Activated naive CD8-positive, alpha-beta T cell treated with anti-CD3 and anti-CD28 coated beads, Interleukin-2, amount 10 ng/mL, durations not matched to agents 7 days and 5 days (primary cell): ENCODE data around the gene PRKCH. TPM values are rescaled to one million over a fixed set of nuclear protein-coding genes. Genes with fewer than 3 reads are reported as not detected.

Experiments used
- ATAC-seq: fragments of 150-1000 bp; cut with Tn5 transposase; one replicate; pipeline ENCODE4 v1.10.0; 2021; ENCODE audit warnings: low read depth, moderate library complexity
- POLR2A ChIA-PET: fragments of 350-600 bp; sonication (Branson Sonifier 250); formaldehyde crosslinking; loops from one replicate; lab custom pipeline; 2021; ENCODE audit warnings: antibody characterized with exemption; lab: Charles Lee
- DNase-seq: peaks from one replicate; pipeline ENCODE4 v3.0.0; 2021
- H3K27ac Mint-ChIP-seq: one replicate; pipeline ENCODE4 v1.8.0; 2022; ENCODE audit warnings: mild to moderate bottlenecking, mixed read lengths
- H3K27me3 Mint-ChIP-seq: one replicate; pipeline ENCODE4 v1.8.0; 2022; ENCODE audit warnings: mild to moderate bottlenecking, moderate library complexity, mixed read lengths
- H3K36me3 Mint-ChIP-seq: one replicate; pipeline ENCODE4 v1.8.0; 2021; ENCODE audit warnings: mild to moderate bottlenecking, mixed read lengths
- H3K4me1 Mint-ChIP-seq: one replicate; pipeline ENCODE4 v1.8.0; 2021; ENCODE audit warnings: mixed read lengths
- H3K4me3 Mint-ChIP-seq: one replicate; pipeline ENCODE4 v1.8.0; 2022; ENCODE audit warnings: mild to moderate bottlenecking, moderate library complexity, mixed read lengths
- H3K9me3 Mint-ChIP-seq: one replicate; pipeline ENCODE4 v1.8.0; 2021; ENCODE audit warnings: mixed read lengths
- total RNA-seq, 2 experiments: library from RNA; stranded (reverse); gene quantifications; one replicate each; pipeline ENCODE4 v1.2.3, GENCODE V29; 2021

The PRKCH gene
- total RNA-seq, 2 experiments from 2014 or later = 318 TPM

DNA sequence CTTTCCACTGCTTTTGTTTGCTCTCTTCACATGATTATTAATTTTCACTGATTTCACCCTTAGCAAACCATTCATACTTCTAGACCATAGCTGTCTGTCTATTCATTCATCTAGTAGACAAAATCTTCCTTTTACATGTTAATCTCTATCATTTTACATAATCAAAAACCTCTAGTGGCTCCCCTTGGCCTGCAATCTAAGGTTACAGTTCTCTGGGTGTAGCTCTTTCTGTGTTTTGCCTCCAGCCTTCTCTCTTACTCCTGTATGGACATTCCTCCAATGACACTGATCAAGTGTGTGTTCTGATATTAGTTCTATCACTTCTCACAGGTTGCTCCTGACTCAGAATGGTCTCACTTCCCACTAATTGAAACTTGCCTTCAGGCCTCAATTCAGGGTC, 56.4 kb downstream of the PRKCH start:
- peaks cover 72% of the 10 kb centered on the region for H3K4me1 Mint-ChIP-seq
- no peaks in the 10 kb centered on the region for H3K27me3 Mint-ChIP-seq
- no peak for ATAC-seq
- peak overlapping the region; percentile 12 for H3K4me3 Mint-ChIP-seq
- H3K9me3 Mint-ChIP-seq = peaks cover 21% of the 10 kb centered on the region
- DNase-seq = no peak
- POLR2A ChIA-PET = interaction anchor here (0.6 to 1.4 kb wide), 3 partner anchors 39 to 324 kb away, joined by 3 to 4 read pairs (median 3); no protein-coding TSS in a partner anchor
- peaks cover 65% of the 10 kb centered on the region for H3K36me3 Mint-ChIP-seq
- peak overlapping the region; percentile 22 for H3K27ac Mint-ChIP-seq

DNA sequence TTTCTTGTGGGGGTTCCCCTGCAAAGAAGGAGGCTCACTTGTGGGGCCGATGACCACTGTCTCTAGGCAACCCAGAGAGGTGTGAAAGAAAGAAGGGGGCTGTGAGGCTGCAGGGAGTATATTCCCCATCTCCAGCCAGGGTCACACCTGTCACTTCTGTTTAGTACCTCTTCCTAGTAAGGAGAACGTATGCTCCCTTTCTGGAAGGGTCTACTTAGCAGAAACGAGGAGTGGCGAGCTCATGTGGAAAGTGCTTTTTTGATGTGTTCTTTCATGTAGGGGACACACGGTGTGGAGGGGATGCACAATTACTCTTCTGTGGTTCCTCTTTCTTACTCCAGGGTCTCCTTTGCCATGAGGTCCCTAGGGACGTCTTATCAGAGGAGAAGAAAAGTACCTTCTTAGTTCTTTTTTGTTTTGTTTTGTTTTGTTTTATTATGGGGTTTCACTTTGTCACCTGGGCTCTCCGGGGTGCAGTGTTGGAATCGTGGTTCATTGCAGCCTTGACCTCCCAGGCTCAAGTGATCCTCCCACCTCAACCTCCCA, 58.3 kb downstream of the PRKCH start:
- H3K27ac Mint-ChIP-seq = peak overlapping the region; percentile 72
- H3K36me3 Mint-ChIP-seq = peaks cover 48% of the 10 kb centered on the region
- ATAC-seq (peak; percentile 38), DNase-seq (no peak)
- peaks cover 77% of the 10 kb centered on the region for H3K4me1 Mint-ChIP-seq
- POLR2A ChIA-PET = interaction anchor here (0.6 to 1.0 kb wide), 3 partner anchors 21 to 48 kb away, joined by 3 to 4 read pairs (median 4); no protein-coding TSS in a partner anchor
- no peaks in the 10 kb centered on the region for H3K27me3 Mint-ChIP-seq
- H3K4me3 Mint-ChIP-seq = peak overlapping the region; percentile 73
- peaks cover 13% of the 10 kb centered on the region for H3K9me3 Mint-ChIP-seq

DNA sequence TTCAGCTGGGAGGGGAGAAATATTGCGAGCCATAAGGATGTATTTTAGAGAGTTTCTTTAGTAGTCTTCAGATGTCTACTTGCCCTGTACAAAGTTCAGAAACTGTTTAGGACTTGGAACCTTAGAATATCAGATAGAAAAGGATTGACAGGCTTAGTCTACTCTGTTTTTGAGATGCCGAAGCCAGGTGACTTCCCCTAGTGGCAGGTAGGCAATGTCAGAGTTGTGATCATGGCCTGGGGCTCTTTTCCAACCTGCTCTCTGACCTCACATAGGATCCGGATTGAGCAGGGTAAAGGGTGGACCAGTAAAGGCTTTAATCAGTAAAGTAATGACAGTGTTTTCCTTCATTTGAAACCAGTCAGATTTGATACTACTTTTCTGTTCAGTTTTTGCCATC, 59.6 kb downstream of the PRKCH start:
- H3K36me3 Mint-ChIP-seq = peaks cover 38% of the 10 kb centered on the region
- no peak for ATAC-seq
- peak overlapping the region; percentile 25 for H3K4me3 Mint-ChIP-seq
- no peak for DNase-seq
- POLR2A ChIA-PET = no interaction called here
- H3K9me3 Mint-ChIP-seq = peaks cover 5% of the 10 kb centered on the region
- peaks cover 68% of the 10 kb centered on the region for H3K4me1 Mint-ChIP-seq
- H3K27ac Mint-ChIP-seq = peak overlapping the region; percentile 44
- H3K27me3 Mint-ChIP-seq = no peaks in the 10 kb centered on the region

DNA sequence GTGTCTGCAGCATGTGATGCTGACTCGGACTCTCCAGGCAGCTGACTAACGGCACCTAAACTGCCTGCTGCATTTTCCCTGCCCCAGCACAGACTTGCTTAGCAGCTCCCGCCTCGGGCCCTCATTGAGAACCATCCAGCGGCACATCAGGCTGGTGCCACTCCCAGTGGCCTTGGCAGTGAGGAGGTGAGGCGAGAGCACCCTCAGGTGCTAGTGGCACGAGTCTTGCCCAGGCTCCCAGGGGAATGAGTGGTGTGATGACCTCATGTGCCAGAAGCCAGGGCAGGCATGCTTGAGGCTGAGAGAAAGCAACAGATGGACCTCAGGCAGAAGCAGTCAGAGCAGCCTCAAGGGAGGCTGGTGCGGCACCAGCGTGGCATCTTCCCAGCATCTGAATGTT, 60.2 kb downstream of the PRKCH start:
- no peaks in the 10 kb centered on the region for H3K27me3 Mint-ChIP-seq
- H3K27ac Mint-ChIP-seq = peak overlapping the region; percentile 44
- ATAC-seq = no peak
- H3K36me3 Mint-ChIP-seq = peaks cover 32% of the 10 kb centered on the region
- H3K4me3 Mint-ChIP-seq = no peak overlapping the region
- H3K4me1 Mint-ChIP-seq = peaks cover 63% of the 10 kb centered on the region
- no peak for DNase-seq
- peaks cover under 1% of the 10 kb centered on the region for H3K9me3 Mint-ChIP-seq
- POLR2A ChIA-PET = interaction anchor here (1.3 kb wide), 1 partner anchor 60 kb away, joined by 4 read pairs; the partner anchor contains the start of gene PRKCH

DNA sequence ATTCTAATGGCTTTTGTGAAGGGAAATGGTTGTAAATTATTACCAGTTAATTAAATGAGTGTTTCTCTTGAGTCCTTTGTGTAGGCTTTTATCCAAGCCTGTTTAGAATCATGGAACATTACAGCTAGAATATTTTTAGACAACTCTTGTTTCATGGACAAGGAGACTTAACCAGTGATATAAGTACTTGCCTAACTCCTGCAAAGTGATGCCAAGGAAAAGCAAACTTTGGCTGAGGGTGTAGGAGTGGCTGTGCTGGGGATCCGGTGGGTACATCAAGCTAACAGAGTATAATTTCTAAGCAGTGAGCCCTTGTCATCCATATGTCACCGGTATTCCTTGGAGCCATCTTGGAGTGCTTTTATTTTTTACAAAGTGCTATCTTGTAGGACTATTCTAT, 61.5 kb downstream of the PRKCH start:
- Mint-ChIP-seq H3K36me3 (peaks cover 21% of the 10 kb centered on the region), H3K27ac (no peak overlapping the region), H3K27me3 (no peaks in the 10 kb centered on the region), H3K4me3 (no peak overlapping the region), H3K4me1 (peaks cover 52% of the 10 kb centered on the region), H3K9me3 (no peaks in the 10 kb centered on the region)
- no peak for DNase-seq
- no peak for ATAC-seq
- POLR2A ChIA-PET = interaction anchor here (1.1 to 1.3 kb wide), 2 partner anchors 52 to 61 kb away, joined by 3 to 4 read pairs; partner anchors contain the start of gene PRKCH

DNA sequence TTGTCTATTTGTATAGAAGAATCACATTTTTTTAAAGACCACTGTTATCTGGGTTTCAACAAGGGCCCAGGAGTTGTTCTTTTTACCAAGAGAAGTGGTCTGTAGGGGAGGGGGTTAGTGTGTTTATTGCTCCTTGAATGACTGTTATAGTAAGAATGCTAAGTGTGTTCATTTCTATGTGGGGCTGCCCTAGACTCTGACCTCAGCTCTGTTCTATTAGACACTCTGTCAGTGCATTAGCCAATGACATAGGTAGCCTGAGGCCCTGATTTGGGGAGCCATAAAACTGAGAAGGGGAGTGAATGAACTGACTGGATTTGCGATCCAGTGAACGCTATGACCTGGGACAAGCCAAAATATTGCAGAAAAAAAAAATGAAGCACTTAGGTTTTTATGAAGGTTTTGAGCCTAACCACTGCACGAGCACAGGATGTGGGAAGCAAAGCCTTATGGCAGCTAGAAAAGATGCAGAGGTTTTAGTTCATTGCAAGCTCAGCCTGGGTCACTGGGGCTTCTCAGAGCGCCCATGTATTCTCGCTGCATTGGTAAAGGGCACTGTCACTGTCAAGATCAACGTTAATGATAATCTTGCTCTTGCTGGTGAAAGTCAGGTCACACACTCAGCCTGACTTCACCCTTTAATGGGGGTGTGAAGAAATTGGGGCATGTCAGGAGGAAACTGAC, 63.8 kb downstream of the PRKCH start:
- H3K36me3 Mint-ChIP-seq = peaks cover 8% of the 10 kb centered on the region
- ATAC-seq (peak; percentile 55), DNase-seq (peak; percentile 60)
- H3K4me1 Mint-ChIP-seq = peaks cover 36% of the 10 kb centered on the region
- POLR2A ChIA-PET = interaction anchor here (0.6 to 2.9 kb wide), 14 partner anchors 10 to 69 kb away, joined by 3 to 19 read pairs (median 6); partner anchors contain the start of gene PRKCH
- H3K27ac Mint-ChIP-seq = no peak overlapping the region
- H3K27me3 Mint-ChIP-seq = no peaks in the 10 kb centered on the region
- no peaks in the 10 kb centered on the region for H3K9me3 Mint-ChIP-seq
- no peak overlapping the region for H3K4me3 Mint-ChIP-seq

DNA sequence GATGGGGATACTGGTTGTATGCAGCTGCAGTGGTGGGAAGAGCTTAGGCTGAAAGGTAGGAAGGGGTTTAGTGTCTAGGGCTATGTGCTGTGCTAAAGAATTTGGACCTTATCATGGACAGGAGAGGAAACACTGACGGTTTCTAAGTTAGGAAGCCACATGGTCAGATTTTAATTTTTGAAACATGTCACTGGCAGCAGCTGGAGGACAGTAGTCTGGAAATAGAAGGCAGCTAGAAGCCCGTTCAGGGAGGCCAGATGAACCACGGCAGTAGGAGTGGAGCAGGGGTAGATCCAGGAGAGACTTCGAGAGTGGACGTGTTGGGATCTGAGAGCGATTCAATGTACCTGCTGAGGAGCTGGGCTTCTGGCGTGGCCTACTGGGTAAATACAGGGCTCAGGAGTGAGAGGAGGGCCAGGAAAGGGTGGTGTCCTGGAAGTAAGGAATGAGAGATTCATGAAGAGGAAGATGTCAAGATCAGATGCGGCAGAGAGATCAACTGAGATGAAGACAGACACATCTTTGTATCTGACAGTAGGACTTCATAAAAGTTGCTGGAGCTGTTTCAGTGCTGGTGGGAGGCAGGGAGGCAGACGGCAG, 64.9 kb downstream of the PRKCH start:
- Mint-ChIP-seq H3K36me3 (peaks cover 10% of the 10 kb centered on the region), H3K4me3 (no peak overlapping the region), H3K27me3 (no peaks in the 10 kb centered on the region), H3K27ac (no peak overlapping the region), H3K9me3 (no peaks in the 10 kb centered on the region), H3K4me1 (peaks cover 33% of the 10 kb centered on the region)
- DNase-seq (no peak), ATAC-seq (no peak)
- POLR2A ChIA-PET = interaction anchor here (0.9 to 2.9 kb wide), 11 partner anchors 10 to 66 kb away, joined by 3 to 19 read pairs (median 6); partner anchors contain the start of gene PRKCH

DNA sequence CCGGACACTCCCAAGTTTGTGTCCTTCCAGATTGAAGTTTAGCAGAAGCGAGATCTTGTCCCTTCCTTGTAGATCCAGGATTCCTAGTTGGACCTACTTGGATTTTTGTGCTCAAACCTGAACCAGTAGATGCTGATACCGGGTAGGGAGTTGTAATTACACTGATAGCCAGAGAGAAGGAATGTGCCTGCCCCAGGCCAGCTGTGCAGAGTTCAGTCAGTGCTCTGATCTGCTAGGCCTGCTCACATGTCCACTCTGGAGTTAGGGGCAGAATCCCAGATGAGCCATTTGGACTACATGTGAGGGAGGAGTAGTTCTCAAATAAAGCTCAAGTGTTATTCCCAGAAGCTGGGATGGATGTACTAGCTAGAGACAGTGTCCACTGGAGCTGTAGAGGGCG, 65.7 kb downstream of the PRKCH start:
- H3K4me1 Mint-ChIP-seq = peaks cover 36% of the 10 kb centered on the region
- ATAC-seq (no peak), DNase-seq (no peak)
- no peaks in the 10 kb centered on the region for H3K9me3 Mint-ChIP-seq
- no peaks in the 10 kb centered on the region for H3K27me3 Mint-ChIP-seq
- H3K36me3 Mint-ChIP-seq = peaks cover 15% of the 10 kb centered on the region
- POLR2A ChIA-PET = interaction anchor here (0.5 to 4.3 kb wide), 7 partner anchors 8 to 117 kb away, joined by 3 to 29 read pairs (median 6); no protein-coding TSS in a partner anchor
- H3K27ac Mint-ChIP-seq = no peak overlapping the region
- no peak overlapping the region for H3K4me3 Mint-ChIP-seq

DNA sequence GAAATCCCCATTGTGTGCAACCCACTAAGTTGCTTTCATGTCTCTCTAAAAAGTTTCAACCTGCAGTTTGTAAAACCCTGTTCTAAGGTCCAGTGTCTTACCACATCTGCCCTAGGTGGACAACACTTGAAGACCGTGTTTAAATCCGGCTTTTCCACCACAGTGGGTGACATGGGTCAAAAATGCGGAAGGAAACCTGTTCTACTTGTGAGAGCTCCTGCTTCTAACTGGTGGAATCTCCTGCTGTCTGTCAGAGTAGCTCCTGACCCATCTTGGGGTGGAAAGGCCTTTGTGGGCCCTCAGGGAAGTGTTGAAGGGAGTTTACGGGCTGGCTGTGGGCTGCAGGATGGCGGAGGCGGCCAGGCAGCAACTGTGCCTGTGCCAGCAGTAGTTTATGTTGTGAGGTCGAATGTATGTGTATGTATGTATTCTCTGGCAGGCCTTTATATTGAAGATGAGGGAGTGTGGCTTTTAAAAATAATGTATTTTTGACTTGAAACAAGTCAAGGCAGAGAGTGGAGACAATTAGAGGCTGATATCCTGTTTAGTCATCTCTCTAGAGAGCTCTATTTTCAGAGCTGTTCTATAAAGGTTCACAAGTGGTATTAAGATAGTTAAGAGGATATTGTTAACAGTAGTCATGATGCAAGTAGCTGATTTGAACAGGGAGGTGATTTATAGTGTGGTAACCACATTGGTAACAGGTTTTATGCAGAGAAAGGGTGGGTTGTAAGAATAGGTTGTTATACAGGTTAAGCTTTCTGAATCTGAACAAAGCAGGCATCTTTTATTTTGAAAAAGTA, 67.0 kb downstream of the PRKCH start:
- Mint-ChIP-seq H3K4me1 (peaks cover 40% of the 10 kb centered on the region), H3K27me3 (no peaks in the 10 kb centered on the region), H3K27ac (no peak overlapping the region), H3K36me3 (peaks cover 26% of the 10 kb centered on the region), H3K9me3 (no peaks in the 10 kb centered on the region), H3K4me3 (no peak overlapping the region)
- peak; percentile 53 for DNase-seq
- POLR2A ChIA-PET = interaction anchor here (0.6 to 4.3 kb wide), 17 partner anchors 10 to 307 kb away, joined by 3 to 29 read pairs (median 6); partner anchors contain the start of genes HIF1A and PRKCH
- ATAC-seq = peak; percentile 60

DNA sequence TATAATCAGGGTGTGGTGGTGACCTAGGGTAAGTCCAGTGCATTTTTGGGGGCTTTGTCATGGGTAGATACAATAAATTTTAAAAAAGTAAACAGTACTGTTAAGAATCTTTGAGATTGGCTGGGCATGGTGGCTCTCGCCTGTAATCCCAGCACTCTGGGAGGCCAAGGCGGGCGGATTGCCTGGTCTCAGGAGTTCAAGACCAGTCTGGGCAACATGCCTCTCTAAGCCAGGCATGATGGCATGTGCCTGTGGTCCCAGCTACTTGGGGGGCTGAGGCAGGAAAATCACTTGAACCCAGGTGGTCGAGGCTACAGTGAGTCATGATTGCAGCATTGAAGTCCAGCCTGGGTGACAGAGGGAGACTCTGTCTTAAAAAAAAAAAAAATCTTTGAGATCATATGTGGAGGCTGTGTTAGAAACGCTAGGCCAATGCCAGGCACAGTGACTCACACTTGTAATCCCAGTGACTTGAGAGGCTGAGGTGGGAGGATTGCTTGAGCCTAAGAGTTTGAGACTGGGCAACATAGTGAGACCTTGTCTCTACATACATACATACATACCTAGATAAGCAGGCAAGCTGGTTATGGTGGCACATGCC, 67.7 kb downstream of the PRKCH start:
- Mint-ChIP-seq H3K36me3 (peaks cover 30% of the 10 kb centered on the region), H3K27me3 (no peaks in the 10 kb centered on the region), H3K27ac (no peak overlapping the region), H3K4me1 (peaks cover 39% of the 10 kb centered on the region), H3K9me3 (no peaks in the 10 kb centered on the region), H3K4me3 (no peak overlapping the region)
- no peak for DNase-seq
- POLR2A ChIA-PET = interaction anchor here (0.6 to 4.3 kb wide), 17 partner anchors 11 to 306 kb away, joined by 3 to 29 read pairs (median 5); partner anchors contain the start of genes HIF1A and PRKCH
- ATAC-seq = no peak

DNA sequence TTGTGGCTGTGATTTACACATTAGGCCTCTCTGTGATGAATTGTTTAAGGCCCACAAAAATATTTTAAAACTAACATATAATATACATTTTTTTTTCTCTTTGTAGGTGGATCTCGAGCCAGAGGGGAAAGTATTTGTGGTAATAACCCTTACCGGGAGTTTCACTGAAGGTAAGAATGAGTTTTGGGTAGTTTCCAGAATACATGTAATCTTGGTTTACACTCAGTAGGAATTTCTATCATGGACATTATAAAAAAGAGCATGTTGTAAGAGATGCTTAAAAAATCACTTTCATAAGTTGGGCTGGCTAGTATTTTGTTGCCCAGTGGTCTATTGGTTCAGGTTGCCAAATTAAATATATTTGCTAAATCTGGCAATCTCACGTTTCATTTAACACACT, 69.7 kb downstream of the PRKCH start:
- Mint-ChIP-seq H3K36me3 (peaks cover 47% of the 10 kb centered on the region), H3K4me3 (no peak overlapping the region), H3K4me1 (peaks cover 59% of the 10 kb centered on the region)

DNA sequence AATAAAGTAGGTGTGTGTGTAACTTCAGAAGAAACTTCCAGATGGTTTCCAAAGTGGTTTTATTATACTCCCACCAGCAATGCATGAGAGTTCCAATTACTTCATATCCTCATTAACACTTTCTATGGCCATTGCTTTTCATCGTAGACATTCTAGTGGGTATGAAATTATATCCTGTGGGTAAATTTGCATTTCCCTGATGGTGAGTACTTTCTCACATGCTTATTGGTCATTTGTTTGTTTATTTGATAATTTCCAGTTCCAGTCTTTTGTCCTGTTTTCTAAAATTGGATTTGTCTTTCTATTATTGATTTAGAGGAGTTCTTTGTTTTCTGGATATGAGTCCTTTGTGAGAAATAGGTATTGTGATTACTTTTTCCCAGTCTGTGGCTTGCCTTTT, 70.9 kb downstream of the PRKCH start:
- no peaks in the 10 kb centered on the region for H3K9me3 Mint-ChIP-seq
- H3K27me3 Mint-ChIP-seq = no peaks in the 10 kb centered on the region
- no peak for DNase-seq
- H3K27ac Mint-ChIP-seq = peak overlapping the region; percentile 39
- H3K36me3 Mint-ChIP-seq = peaks cover 56% of the 10 kb centered on the region
- POLR2A ChIA-PET = no interaction called here
- peak overlapping the region; percentile 32 for H3K4me3 Mint-ChIP-seq
- peaks cover 70% of the 10 kb centered on the region for H3K4me1 Mint-ChIP-seq
- no peak for ATAC-seq

More for the DNA sequence above, 69.7 kb downstream of the PRKCH start:
- DNase-seq = no peak
- Mint-ChIP-seq H3K27ac (peak overlapping the region; percentile 66), H3K9me3 (no peaks in the 10 kb centered on the region), H3K27me3 (no peaks in the 10 kb centered on the region)
- POLR2A ChIA-PET = interaction anchor here (1.5 to 4.3 kb wide), 3 partner anchors 15 to 60 kb away, joined by 4 to 29 read pairs (median 5); no protein-coding TSS in a partner anchor
- ATAC-seq = no peak
